Measurements from ENCODE around the gene DOK6.

Gene DOK6

DNA sequence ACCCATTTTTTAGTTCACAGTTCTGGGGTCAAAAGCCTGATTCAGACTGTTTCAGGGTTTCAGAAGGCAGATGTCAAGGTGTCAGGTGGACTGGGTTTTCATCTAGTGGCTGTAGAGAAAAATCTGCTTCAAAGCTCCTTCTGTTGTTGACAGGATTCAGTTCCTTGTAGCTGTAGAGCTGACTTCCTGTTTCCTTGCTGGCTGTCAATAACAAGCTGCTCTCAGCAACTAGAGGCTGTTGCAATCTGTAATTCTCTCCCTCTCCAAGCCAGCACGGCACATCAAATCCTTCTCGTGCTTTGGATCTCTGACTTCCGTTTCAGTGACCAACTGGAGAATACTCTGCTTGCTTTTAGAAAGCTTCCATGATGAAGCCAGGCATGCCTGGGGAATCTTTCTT, 179.4 kb downstream of the DOK6 start:
- TF ChIP-seq CTCF (conservative IDR thresholded peaks at IDR 0.05; ENCODE audit: low read depth, low read length): no peak
- no peak for DNase-seq (ENCODE audit: low read depth)
- no peak overlapping the region for H3K4me3 ChIP-seq (ENCODE audit: low read length)

- no peak for DNase-seq (ENCODE audit: low read depth)
- TF ChIP-seq CTCF (conservative IDR thresholded peaks at IDR 0.05; ENCODE audit: low read depth, low read length): no peak
Observed at GRCh38 chr18:69584429-69584828, 183.7 kb downstream of the DOK6 start.

GRCh38 chr18:69585696-69586095, 185.0 kb downstream of the DOK6 start:
- no peak overlapping the region for H3K4me3 ChIP-seq (ENCODE audit: low read length)
- no peak for DNase-seq (ENCODE audit: low read depth)
- TF ChIP-seq CTCF (conservative IDR thresholded peaks at IDR 0.05; ENCODE audit: low read depth, low read length): no peak

More at GRCh38 chr18:69584429-69584828, 183.7 kb downstream of the DOK6 start:
- H3K4me3 ChIP-seq (ENCODE audit: low read length): no peak overlapping the region

DNA sequence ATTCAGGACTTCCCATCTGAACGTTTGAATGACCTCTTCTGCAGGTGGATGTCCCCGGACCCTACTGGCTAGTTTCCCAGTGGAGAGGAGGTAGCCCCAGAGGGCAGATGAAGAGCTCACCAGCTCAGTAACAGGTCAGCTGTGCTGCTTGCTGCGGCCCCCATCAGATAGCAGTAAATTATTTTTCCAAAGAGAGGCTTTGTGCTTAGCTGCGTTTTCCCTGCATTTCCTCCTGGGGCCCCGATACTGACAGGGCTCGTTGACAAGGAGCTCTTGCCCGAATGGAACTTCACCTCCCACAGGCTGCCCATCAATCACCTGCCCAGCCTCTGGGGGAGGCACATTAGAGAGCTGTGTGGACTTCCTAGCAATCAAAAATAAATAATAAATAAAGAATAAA, 185.8 kb downstream of the DOK6 start:
- no peak for DNase-seq (ENCODE audit: low read depth)
- TF ChIP-seq CTCF (conservative IDR thresholded peaks at IDR 0.05; ENCODE audit: low read depth, low read length): no peak
- H3K4me3 ChIP-seq (ENCODE audit: low read length): no peak overlapping the region

DNA sequence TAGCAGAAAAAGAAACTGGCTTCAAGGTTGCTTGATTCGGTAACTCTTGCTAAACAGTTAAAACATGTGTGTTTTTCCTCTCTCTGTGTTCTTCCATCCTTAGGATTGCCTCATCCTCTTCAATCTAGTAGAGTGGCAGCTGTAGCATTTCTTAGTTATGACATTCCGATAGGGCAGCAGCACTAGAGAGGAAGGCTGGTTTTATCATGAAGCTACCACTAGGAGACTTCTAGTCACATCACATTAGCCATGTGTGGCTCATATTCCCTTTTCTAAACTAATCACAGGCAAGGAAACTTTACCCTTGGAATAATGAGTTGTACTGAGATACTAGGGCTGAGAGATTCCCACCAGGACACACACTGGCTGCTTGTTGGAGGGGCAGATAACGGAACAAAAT, 187.6 kb downstream of the DOK6 start:
- TF ChIP-seq CTCF (conservative IDR thresholded peaks at IDR 0.05; ENCODE audit: low read depth, low read length): no peak
- DNase-seq (ENCODE audit: low read depth): no peak

DNA sequence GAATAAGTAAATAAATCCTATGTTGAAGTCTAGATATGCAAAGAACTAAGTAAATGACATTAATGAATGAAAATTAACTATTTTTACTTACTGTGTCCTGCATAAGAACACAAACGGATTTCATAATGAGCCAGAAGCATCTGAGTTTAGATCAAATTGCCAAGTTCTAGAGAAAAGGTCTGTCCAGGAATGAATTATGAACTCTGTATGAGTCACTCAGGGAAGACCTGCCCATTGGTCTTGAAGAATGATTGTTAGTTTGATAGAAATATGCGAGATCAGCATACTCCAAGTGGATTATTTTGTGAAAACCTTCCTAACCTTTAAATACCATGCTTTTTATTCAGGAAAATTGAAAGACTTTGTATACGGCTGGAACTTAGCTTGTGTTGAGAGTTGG, 189.5 kb downstream of the DOK6 start:
- TF ChIP-seq CTCF (conservative IDR thresholded peaks at IDR 0.05; ENCODE audit: low read depth, low read length): no peak
- H3K4me3 ChIP-seq (ENCODE audit: low read length): no peak overlapping the region
- DNase-seq (ENCODE audit: low read depth): peak; percentile 9

More for the DNA sequence above, 187.6 kb downstream of the DOK6 start:
- no peak overlapping the region for H3K4me3 ChIP-seq (ENCODE audit: low read length)

GRCh38 chr18:69596345-69596744, 195.7 kb downstream of the DOK6 start:
- no peak for TF ChIP-seq CTCF (conservative IDR thresholded peaks at IDR 0.05; ENCODE audit: low read depth, low read length)
- DNase-seq (ENCODE audit: low read depth): no peak
- H3K4me3 ChIP-seq (ENCODE audit: low read length): no peak overlapping the region

Data from retinal pigment epithelial cell (primary cell).